Measurements from ENCODE around the gene SRMS. TPM values are rescaled to one million over a fixed set of nuclear protein-coding genes. Genes with fewer than 3 reads are reported as not detected.

SRMS gene
- total RNA-seq, 1 donor: not detected

DNA sequence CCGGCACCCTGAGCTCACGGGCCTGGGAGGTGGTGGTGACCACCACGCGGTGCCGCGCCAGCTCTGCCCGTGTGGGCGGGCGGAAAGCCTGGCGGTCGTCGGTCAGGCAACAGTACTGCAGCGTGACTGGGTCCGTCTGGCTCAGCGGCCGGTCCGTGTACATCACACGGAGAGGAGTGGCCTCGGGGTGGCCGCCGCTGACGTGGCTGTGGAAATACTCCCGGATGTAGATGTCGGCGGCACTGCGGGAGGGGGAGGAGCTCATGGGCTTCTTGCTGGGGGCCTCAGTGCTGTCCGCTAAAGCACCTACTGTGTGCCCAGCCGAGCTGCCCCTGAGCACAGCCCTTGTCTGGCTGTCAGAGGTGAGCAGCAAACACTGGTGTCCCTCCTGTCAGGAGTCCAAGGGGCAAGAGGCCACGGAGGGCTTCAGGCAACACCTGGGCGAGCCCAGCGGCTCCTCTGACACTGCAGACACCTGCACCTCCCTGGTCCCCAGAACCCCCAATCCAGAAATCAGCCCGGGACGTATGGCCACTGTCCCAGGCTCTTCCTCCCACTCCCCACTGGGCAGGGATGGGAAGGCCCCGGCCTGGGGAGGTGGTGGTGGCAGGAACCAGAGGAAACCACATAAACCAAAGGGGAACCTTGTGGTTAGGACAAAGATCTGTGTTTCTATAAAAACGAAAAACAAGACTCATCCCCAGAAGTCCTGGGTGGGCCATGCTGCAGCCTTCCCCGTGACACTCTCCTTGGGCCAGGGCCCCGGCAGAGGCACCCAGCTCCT, 20.0 kb upstream of the SRMS start:
- H3K4me3 ChIP-seq (ENCODE audit: low read depth, low read length): no peak overlapping the region
- no peak for TF ChIP-seq CTCF (IDR thresholded peaks at IDR 0.05; ENCODE audit: insufficient read depth, low read length)
- no peak for DNase-seq (ENCODE audit: low read depth)

DNA sequence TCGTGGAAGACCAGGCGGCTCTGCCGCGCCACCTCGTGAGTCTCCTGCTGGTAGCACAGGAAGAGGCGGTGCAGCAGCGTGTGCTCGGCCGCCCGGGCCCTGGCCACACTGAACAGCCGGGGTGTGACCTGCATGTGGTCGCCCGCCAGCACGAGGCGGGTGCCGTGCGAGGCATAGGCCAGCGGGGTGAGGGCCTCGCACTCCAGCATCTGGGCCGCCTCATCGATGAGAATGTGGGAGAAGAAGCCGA, 19.5 kb upstream of the SRMS start:
- TF ChIP-seq CTCF (IDR thresholded peaks at IDR 0.05; ENCODE audit: insufficient read depth, low read length): no peak
- H3K4me3 ChIP-seq (ENCODE audit: low read depth, low read length): no peak overlapping the region
- no peak for DNase-seq (ENCODE audit: low read depth)

- TF ChIP-seq CTCF (IDR thresholded peaks at IDR 0.05; ENCODE audit: insufficient read depth, low read length): no peak
- DNase-seq (ENCODE audit: low read depth): no peak
- H3K4me3 ChIP-seq (ENCODE audit: low read depth, low read length): no peak overlapping the region
Observed at GRCh38 chr20:63566395-63567135, 19.0 kb upstream of the SRMS start.

DNA sequence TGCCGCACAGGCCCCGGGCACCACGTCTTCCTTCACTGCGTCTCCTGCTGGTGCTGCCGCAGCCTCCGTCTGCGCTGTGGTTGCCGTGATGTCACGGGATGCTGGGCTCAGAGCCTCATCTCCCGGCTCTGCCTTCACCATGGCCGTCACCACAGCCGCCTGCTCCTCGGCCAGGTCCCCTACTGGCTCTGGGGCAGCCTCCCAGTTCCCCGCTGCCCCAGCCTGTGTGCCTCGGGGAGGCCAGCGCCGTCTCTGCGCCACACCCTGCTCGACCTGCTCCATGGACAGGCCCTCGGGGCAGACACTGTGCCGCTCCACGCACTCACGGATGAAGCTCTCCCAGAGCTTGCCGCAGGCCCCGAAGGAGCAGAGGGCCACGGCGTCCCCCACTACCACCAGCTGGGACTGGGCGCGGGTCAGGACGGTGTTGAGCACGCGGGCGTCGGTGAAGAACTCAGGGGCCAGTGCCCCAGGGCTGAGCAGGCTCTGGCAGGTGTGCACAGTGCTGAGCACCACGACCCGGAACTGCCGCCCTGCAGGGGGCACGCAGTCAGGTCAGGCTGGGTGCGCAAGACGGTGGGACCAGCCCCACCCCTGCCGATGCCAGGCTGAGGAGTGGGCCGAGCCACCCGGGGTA, 18.3 kb upstream of the SRMS start:
- DNase-seq (ENCODE audit: low read depth): no peak
- no peak overlapping the region for H3K4me3 ChIP-seq (ENCODE audit: low read depth, low read length)
- TF ChIP-seq CTCF (IDR thresholded peaks at IDR 0.05; ENCODE audit: insufficient read depth, low read length): no peak

DNA sequence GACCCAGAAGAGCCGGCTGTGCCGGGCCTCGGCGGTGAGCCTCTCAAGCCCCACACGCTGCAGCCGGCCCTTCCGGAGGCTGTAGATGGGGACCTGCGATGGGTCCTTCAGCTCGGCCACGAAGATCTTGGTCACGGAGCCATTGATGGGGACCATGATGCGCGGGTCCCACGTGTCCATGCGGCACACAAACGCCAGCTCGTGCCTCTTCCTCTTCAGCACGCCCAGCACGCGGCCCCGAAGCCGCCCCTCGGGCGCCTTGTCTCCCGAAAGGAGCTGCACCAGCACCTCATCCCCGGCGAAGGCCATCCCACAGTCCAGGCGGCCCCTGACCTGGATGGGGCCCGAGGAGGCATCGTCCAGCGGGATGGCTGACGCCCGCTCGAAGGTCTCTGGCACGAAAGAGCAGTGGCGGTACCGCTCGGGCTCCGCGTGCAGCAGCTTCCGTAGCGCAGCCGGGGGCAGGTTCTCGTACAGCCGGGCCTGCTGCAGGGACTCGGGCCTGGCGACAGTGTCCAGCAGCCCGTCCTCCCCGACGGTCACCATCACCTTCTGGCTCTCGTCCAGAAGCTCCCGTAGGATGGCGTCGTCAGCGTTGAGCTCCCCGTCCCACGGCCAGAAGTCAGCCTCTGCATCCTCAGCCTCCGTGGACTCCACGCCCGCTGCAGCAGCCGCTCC, 17.6 kb upstream of the SRMS start:
- no peak for DNase-seq (ENCODE audit: low read depth)
- no peak for TF ChIP-seq CTCF (IDR thresholded peaks at IDR 0.05; ENCODE audit: insufficient read depth, low read length)
- H3K4me3 ChIP-seq (ENCODE audit: low read depth, low read length): no peak overlapping the region

- H3K4me3 ChIP-seq (ENCODE audit: low read depth, low read length): no peak overlapping the region
- no peak for TF ChIP-seq CTCF (IDR thresholded peaks at IDR 0.05; ENCODE audit: insufficient read depth, low read length)
- DNase-seq (ENCODE audit: low read depth): no peak
Observed at GRCh38 chr20:63564036-63564810, 16.7 kb upstream of the SRMS start.
